ENCODE measurements around the gene SUSD1.

GRCh38 chr9:112179816-112180215, 4.7 kb upstream of the SUSD1 start:
- TF ChIP-seq, protein P1, sequence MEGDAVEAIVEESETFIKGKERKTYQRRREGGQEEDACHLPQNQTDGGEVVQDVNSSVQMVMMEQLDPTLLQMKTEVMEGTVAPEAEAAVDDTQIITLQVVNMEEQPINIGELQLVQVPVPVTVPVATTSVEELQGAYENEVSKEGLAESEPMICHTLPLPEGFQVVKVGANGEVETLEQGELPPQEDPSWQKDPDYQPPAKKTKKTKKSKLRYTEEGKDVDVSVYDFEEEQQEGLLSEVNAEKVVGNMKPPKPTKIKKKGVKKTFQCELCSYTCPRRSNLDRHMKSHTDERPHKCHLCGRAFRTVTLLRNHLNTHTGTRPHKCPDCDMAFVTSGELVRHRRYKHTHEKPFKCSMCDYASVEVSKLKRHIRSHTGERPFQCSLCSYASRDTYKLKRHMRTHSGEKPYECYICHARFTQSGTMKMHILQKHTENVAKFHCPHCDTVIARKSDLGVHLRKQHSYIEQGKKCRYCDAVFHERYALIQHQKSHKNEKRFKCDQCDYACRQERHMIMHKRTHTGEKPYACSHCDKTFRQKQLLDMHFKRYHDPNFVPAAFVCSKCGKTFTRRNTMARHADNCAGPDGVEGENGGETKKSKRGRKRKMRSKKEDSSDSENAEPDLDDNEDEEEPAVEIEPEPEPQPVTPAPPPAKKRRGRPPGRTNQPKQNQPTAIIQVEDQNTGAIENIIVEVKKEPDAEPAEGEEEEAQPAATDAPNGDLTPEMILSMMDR (IDR thresholded peaks at IDR 0.05; ENCODE audit: low read depth, low read length): no peak
- no peak for TF ChIP-seq MYC (IDR thresholded peaks at IDR 0.05; ENCODE audit: low read depth, low read length)
- no peak for TF ChIP-seq MAX (IDR thresholded peaks at IDR 0.05; ENCODE audit: low read depth, low read length)
- no peak for TF ChIP-seq POLR2A (IDR thresholded peaks at IDR 0.05; ENCODE audit: extremely low read depth, insufficient read length)
